Breast epithelium (tissue), 3 donors: ENCODE data around the gene TICRR.

ENCODE experiments used
- CTCF ChIP-seq, 3 donors: fragments of 450-650 bp; IDR thresholded peaks; one replicate each; pipeline ENCODE4 v1.5.1; 2016 to 2017; ENCODE audit warnings: antibody characterized with exemption in 3 of 3, mild to moderate bottlenecking in 3 of 3, moderate library complexity in 3 of 3
- POLR2A ChIP-seq: fragments of 450-650 bp; IDR thresholded peaks from one replicate; pipeline ENCODE4 v1.6.1; 2016; ENCODE audit warnings: antibody characterized with exemption, mild to moderate bottlenecking, moderate library complexity
- POLR2AphosphoS5 ChIP-seq, 3 donors: sonication (generic); formaldehyde crosslinking; IDR thresholded peaks; one replicate each; pipeline ENCODE4 v1.6.1; 2017; ENCODE audit warnings: antibody characterized with exemption in 3 of 3

- no peak for TF ChIP-seq POLR2A
- TF ChIP-seq CTCF (IDR thresholded peaks at IDR 0.05), result no peak
- no peak for TF ChIP-seq POLR2AphosphoS5 (IDR thresholded peaks at IDR 0.05)
Measured at GRCh38 chr15:89630974-89631901, 56.0 kb downstream of the TICRR start.
